Fibroblast of peridontal ligament (primary cell): ENCODE results near the gene MEX3B.
"Not testable (repeated sequence)": the region's sequence is repeated elsewhere in the genome, so short reads cannot be mapped to it uniquely, and the experiment has no call there.

Experiments used
- DNase-seq: peaks from one replicate; pipeline ENCODE4 v3.0.0-alpha.2; 2010; ENCODE audit errors: extremely low read depth

The MEX3B gene

GRCh38 chr15:82048811-82049210 is 3.0 kb upstream of the MEX3B start:
- no peak for DNase-seq

GRCh38 chr15:82047453-82048400 is 1.9 kb upstream of the MEX3B start:
- DNase-seq = peak; percentile 15

GRCh38 chr15:82046666-82047452 is 1.0 kb upstream of the MEX3B start:
- DNase-seq = peak; percentile 80

DNA sequence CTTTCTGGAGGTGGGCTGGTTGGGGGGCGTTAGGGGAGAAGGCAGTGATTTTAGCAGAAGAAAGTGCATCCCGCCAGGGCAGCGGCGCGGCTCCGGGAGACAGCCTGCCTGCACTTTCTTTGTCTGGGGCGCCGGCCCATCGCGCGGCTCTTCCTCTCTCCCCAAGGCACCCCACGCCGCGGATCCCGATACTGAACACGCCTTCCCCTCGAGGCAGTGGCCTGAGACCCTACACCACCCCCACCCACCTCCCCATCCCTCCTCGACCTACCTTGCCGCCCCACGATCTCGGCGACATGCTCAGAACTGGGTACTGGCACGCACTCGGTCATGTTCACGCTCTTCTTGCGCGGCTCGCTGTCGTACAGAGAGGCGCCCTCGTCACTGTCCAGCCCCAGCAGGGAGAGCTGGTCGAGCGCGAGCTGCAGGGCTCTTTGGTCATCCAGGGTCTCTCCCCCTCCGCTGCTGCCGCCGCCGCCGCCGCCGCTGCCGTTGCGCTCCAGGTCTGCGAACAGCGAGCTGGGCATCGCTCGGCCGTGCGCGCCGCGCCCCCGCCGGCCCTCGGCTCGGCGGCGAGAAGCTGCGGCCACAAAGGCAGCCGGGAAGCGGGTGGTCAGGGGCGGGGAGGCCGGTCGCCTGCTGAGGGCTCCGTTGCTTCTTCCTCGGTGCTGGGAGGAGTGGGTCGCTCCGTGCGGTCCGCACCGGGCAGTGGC is 483 bp downstream of the MEX3B start:
- peak; percentile 26 for DNase-seq

GRCh38 chr15:82044373-82045178 is 1.2 kb downstream of the MEX3B start:
- DNase-seq = peak; percentile 62

DNA sequence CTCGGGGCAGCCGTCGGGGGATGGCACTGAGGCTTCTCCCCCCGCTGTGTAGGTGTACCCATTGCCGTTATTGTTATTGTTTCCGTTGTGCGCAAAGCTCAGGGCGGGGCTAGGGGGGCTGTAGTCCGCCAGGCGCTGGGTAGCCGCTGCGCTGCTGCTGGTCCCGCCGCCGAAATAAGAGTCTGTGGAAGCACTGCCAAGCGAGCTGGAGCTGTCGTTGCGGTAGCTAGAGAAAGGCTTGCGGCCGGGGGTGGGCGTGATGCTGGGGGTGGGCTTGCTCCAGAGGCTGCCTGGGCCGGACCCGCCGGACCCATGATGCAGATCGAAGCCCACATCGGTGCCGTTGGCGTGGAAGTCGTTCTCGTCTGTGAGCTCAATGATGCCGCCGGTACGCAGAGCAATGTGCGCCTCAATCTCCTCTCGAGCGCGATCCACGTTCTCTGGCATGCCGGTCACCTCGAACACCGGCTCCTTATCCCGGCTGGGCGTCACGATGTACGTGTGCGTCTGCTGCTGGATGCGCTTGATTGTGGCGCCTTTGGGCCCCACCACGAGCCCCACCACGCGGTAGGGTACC is 1.9 kb downstream of the MEX3B start:
- no peak for DNase-seq

- no peak for DNase-seq
Observed at GRCh38 chr15:82043130-82043673, 2.6 kb downstream of the MEX3B start.

DNA sequence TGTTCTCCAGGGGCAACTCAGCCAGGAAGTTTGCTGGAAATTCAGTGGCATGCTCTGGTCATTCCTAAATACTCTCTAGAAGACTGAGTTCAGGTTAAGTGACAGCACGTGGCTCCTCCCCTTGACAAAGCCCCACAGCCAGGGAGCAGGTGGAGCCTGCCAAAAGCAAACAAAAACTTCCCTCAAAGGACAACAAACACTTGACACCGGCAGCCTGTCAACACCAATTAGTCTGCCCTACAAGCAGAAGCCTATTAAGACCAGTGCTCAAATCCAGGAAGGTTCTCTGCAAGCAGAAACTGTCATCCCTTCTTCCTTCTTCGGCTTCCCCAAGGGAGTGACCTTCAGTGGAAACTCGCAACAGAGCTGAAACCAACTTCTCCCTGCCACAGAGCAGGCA is 5.0 kb downstream of the MEX3B start:
- no peak for DNase-seq

DNA sequence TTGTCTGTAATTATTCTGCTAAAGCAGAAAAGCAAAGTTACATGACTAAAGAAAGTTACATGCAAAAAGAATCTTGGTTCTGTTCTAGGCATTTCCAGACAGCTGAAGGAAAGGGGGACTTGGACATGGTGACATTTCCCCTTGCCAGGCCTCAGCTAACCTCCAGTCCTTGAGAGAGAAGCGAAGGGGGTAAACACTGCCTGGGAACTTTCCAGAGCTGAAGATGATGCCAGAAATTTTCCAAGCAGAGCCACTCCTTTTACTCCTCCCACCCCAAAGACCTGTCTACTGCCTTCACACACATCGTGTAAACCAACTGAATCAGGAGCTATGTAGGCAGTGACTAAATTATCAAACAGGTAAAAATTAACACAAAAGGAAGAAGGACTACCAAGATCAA is 5.4 kb downstream of the MEX3B start:
- no peak for DNase-seq

- DNase-seq = no peak
Observed at GRCh38 chr15:82039871-82040270, 5.9 kb downstream of the MEX3B start.

DNA sequence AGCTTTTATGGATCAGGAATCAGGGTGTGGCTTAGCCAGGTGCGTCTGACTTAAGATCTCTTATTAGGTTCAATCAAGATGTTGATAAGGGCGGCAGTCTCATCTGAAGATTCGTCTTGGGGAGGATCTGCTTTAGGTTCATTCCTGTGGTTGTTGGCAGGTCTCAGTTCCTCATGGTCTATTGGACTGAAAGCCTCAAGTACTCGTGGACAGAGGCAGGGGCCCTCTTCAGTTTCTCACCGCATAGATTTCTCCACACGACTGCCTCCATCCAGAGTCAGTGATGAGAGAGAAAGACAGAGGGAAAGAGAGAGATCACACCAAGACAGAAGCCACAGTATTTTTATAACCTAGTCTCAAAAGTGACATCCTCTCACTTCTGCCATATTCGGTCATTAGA is 9.4 kb downstream of the MEX3B start:
- no peak for DNase-seq

GRCh38 chr15:82031871-82032270 is 13.9 kb downstream of the MEX3B start:
- no peak for DNase-seq

DNA sequence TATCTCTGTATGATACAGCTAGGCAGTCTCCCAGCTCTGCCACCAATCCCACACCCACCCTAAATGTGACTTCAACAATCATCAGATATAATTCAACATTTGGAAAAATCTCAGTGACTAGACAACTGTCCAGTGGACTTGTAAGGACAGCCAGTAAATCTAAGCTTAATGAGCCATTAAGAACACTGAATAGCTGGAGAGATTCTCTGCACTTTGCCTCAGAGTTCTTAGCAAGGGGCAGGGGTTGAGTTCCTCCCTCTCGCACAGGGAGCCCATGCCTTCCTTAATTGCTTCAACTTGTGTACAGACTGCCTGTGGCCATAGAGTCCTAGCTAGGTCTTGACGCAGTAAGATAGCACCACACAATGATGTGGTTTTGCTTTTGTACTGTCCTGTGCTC is 15.6 kb downstream of the MEX3B start:
- no peak for DNase-seq

DNA sequence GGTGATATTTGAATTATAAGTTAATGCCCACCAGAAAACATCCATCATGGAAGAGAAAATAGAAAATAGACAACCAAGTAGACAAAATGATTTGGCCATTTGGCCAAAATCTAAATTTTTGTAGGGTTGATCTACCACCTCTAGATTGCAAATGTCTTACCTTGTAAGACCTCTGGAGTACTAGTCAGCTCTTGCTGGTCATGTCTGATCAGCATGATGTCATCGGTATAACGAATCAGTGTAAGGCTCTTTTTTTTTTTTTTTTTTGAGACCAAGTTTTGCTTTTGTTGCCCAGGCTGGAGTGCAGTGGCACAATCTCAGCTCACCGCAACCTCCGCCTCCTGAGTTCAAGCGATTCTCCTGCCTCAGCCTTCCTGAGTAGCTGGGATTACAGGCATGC is 17.7 kb downstream of the MEX3B start:
- not testable (repeated sequence) for DNase-seq

- peak; percentile 17 for DNase-seq
Observed at GRCh38 chr15:82021992-82022391, 23.8 kb downstream of the MEX3B start.

GRCh38 chr15:82020625-82021394 is 25.0 kb downstream of the MEX3B start:
- no peak for DNase-seq

GRCh38 chr15:82018201-82018600 is 27.6 kb downstream of the MEX3B start:
- DNase-seq = no peak

GRCh38 chr15:82017656-82018055 is 28.2 kb downstream of the MEX3B start:
- no peak for DNase-seq

GRCh38 chr15:82014989-82015388 is 30.8 kb downstream of the MEX3B start:
- DNase-seq = peak; percentile 2

- DNase-seq = no peak
Observed at GRCh38 chr15:82012908-82013307, 32.9 kb downstream of the MEX3B start.
